ENCODE data around the gene TLR9. TPM values are rescaled to one million over a fixed set of nuclear protein-coding genes. Genes with fewer than 3 reads are reported as not detected.

The TLR9 gene
- total and polyA plus RNA-seq, 4 experiments from 2014 or later = 2.3 to 3.0 TPM; not detected in 2

DNA sequence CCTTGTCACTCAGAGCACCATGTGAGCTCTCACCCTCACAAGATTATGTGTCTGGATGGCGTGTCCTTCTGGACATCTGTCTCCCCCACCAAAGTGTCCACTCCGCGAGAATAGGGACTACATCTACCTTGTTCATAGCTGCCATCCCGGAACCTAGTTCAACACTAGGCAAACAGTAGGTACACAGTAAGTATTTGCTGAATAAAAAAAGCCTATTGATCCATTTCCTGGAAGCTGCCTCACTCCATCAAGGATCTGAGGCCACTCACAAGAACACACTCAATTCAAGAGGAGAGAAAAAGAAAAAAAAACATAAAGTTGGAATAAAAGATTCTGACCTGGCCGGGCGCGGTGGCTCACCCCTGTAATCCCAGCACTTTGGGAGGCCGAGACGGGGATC, 38.7 kb downstream of the TLR9 start:
- Mint-ChIP-seq H3K27me3 (no peaks in the 10 kb centered on the region), H3K4me3 (no peak overlapping the region), H3K36me3 (no peaks in the 10 kb centered on the region), H3K4me1 (peaks cover 3 to 18% (median 12%) of the 10 kb centered on the region in 4 donors), H3K9me3 (no peaks in the 10 kb centered on the region), H3K27ac (no peak overlapping the region)
- peaks cover 10% of the 10 kb centered on the region for H3K4me1 ChIP-seq (ENCODE audit: insufficient read depth, low read length)
- H3K9me3 ChIP-seq (ENCODE audit: control insufficient read depth in 1 of 2, low read length in 2 of 2) = no peaks in the 10 kb centered on the region
- ChIA-PET CTCF (ENCODE audit: partially characterized antibody) (no interaction called here), POLR2A (ENCODE audit: partially characterized antibody) (no interaction called here)
- intact Hi-C loops (cut with micrococcal nuclease) = no loop called here
- H3K36me3 ChIP-seq (ENCODE audit: insufficient read depth, low read length) = no peaks in the 10 kb centered on the region
- H3K27me3 ChIP-seq (ENCODE audit: insufficient read depth, low read length) = no peaks in the 10 kb centered on the region
- H3K27ac ChIP-seq (ENCODE audit: low read depth, low read length) = no peak overlapping the region
- no peak overlapping the region for H3K4me3 ChIP-seq (ENCODE audit: low read length in 2 of 2)
- no peak for DNase-seq

DNA sequence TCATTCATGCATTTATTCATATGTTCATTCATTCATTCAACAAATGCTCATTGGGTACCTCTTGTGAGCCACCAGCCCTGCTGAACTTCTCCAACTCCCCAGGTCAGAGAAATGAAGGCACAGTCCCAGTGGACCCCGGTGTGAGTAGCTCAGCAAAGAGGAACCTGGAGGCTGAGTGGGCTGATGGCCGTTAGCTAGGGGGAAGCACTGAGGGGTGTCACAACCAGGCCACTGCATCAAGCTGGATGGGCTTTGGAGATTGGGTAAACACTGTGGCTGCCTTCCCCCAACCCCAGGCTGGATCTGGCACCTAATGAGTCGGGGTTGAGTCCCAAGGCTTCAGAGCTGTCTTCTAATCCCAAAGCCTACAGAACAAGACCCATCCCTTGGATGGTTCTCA, 39.6 kb downstream of the TLR9 start:
- POLR2A ChIA-PET (ENCODE audit: partially characterized antibody) = no interaction called here
- CTCF ChIA-PET (ENCODE audit: partially characterized antibody) = no interaction called here
- intact Hi-C loops (cut with micrococcal nuclease) = no loop called here
- H3K4me1 ChIP-seq (ENCODE audit: insufficient read depth, low read length) = peaks cover 15% of the 10 kb centered on the region
- no peaks in the 10 kb centered on the region for H3K9me3 ChIP-seq (ENCODE audit: control insufficient read depth in 1 of 2, low read length in 2 of 2)
- H3K27me3 ChIP-seq (ENCODE audit: insufficient read depth, low read length) = no peaks in the 10 kb centered on the region
- no peak for DNase-seq
- H3K36me3 ChIP-seq (ENCODE audit: insufficient read depth, low read length) = no peaks in the 10 kb centered on the region
- Mint-ChIP-seq H3K36me3 (no peaks in the 10 kb centered on the region), H3K4me3 (no peak overlapping the region), H3K4me1 (peaks cover 3 to 23% (median 13%) of the 10 kb centered on the region in 4 donors), H3K27ac (no peak overlapping the region), H3K9me3 (no peaks in the 10 kb centered on the region), H3K27me3 (no peaks in the 10 kb centered on the region)
- H3K4me3 ChIP-seq (ENCODE audit: low read length in 2 of 2) = no peak overlapping the region
- no peak overlapping the region for H3K27ac ChIP-seq (ENCODE audit: low read depth, low read length)

DNA sequence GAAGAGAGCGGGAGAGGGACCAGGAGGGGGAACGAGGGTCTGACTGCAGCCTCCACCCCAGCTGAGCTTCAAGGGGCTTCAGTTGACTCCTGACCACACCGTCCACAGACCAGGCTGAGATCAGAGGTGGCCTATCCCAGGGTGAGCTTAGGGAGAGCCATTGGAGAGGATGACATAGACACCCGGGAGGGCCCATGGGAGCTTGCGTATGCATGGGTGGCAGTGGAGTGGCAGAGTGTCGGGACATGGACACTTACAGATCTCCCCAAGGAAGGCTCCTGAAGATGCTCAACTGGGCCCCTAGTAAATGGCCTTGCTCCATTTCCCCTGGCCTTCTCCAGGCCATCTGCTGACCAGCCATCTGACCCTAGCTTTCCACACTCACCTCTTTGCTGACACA, 40.1 kb downstream of the TLR9 start:
- intact Hi-C loops (cut with micrococcal nuclease) = no loop called here
- H3K4me1 Mint-ChIP-seq = peaks cover 3 to 23% (median 14%) of the 10 kb centered on the region in 4 donors
- H3K27me3 Mint-ChIP-seq = no peaks in the 10 kb centered on the region
- H3K9me3 ChIP-seq (ENCODE audit: control insufficient read depth in 1 of 2, low read length in 2 of 2) = no peaks in the 10 kb centered on the region
- CTCF ChIA-PET (ENCODE audit: partially characterized antibody) = no interaction called here
- no peak overlapping the region for H3K4me3 Mint-ChIP-seq
- H3K36me3 Mint-ChIP-seq = no peaks in the 10 kb centered on the region
- H3K9me3 Mint-ChIP-seq = no peaks in the 10 kb centered on the region
- no peaks in the 10 kb centered on the region for H3K27me3 ChIP-seq (ENCODE audit: insufficient read depth, low read length)
- peaks cover 15% of the 10 kb centered on the region for H3K4me1 ChIP-seq (ENCODE audit: insufficient read depth, low read length)
- no peak for DNase-seq
- no peak overlapping the region for H3K27ac Mint-ChIP-seq
- no peaks in the 10 kb centered on the region for H3K36me3 ChIP-seq (ENCODE audit: insufficient read depth, low read length)
- no peak overlapping the region for H3K4me3 ChIP-seq (ENCODE audit: low read length in 2 of 2)
- no peak overlapping the region for H3K27ac ChIP-seq (ENCODE audit: low read depth, low read length)
- POLR2A ChIA-PET (ENCODE audit: partially characterized antibody) = no interaction called here

DNA sequence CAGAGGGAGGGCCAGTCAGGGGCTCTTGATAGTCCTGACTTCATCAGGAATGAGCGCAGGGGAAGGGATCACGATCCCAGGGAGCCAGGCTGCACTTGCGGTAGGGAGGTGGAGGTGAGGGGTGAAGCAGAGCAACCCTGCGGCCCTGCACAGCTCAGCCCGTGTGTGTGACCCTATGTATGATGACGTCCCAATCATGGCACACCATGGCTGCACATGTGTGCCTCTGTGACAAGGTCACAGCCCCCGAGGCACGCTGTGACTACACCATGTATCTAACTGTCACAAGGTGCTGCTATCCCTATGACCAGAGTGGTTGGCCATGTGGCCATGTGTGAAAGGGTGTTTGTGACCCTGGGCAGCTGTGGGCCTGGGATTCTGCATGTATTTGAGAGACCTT, 40.8 kb downstream of the TLR9 start:
- H3K36me3 ChIP-seq (ENCODE audit: insufficient read depth, low read length) = no peaks in the 10 kb centered on the region
- no peak overlapping the region for H3K27ac ChIP-seq (ENCODE audit: low read depth, low read length)
- DNase-seq = no peak
- no peak overlapping the region for H3K4me3 ChIP-seq (ENCODE audit: low read length in 2 of 2)
- no peak overlapping the region for H3K4me3 Mint-ChIP-seq
- H3K27me3 Mint-ChIP-seq = no peaks in the 10 kb centered on the region
- H3K36me3 Mint-ChIP-seq = no peaks in the 10 kb centered on the region
- ChIA-PET POLR2A (ENCODE audit: partially characterized antibody) (no interaction called here), CTCF (ENCODE audit: partially characterized antibody) (no interaction called here)
- no peaks in the 10 kb centered on the region for H3K9me3 ChIP-seq (ENCODE audit: control insufficient read depth in 1 of 2, low read length in 2 of 2)
- intact Hi-C loops (cut with micrococcal nuclease) = no loop called here
- peak overlapping the region in 1 of 7 donors; percentile 3 for H3K27ac Mint-ChIP-seq
- H3K4me1 Mint-ChIP-seq = peaks cover 3 to 23% (median 14%) of the 10 kb centered on the region in 4 donors
- H3K27me3 ChIP-seq (ENCODE audit: insufficient read depth, low read length) = no peaks in the 10 kb centered on the region
- H3K9me3 Mint-ChIP-seq = no peaks in the 10 kb centered on the region
- peaks cover 15% of the 10 kb centered on the region for H3K4me1 ChIP-seq (ENCODE audit: insufficient read depth, low read length)

DNA sequence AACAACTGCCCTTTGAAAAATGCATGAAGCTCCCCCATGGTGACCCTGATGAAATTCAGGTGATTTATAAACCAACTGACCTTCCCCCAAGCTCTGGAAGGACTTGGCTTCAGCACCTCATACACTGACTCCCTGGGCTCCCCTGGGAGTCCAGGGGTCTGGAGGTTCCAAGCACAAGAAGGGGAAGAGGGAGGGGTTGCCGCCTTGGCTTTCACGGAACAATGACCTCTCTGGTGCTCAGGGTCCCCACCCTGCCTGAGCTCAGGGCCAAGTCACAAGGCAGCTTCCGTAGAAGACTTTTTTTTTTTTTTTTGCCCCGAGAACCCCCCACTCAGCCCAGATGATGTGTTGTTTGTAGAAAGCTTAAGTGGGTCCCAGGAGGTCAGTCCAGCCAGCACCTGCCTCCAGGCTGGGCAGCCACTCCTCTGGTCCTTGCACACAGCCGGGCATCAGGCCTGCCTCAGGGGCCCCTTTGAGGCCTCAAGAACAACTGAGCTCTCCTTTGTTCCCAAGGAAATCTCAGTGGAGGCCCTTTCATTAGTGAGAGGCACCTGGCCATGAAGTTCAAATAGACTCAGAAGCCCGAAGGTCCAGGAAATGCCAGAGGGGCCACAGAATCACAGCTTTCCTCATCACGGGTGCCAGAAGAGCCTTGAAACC, 41.5 kb downstream of the TLR9 start:
- H3K36me3 ChIP-seq (ENCODE audit: insufficient read depth, low read length) = no peaks in the 10 kb centered on the region
- peaks cover 15% of the 10 kb centered on the region for H3K4me1 ChIP-seq (ENCODE audit: insufficient read depth, low read length)
- no peaks in the 10 kb centered on the region for H3K27me3 ChIP-seq (ENCODE audit: insufficient read depth, low read length)
- Mint-ChIP-seq H3K4me1 (peaks cover 2 to 20% (median 11%) of the 10 kb centered on the region in 4 donors), H3K4me3 (no peak overlapping the region), H3K36me3 (no peaks in the 10 kb centered on the region), H3K27ac (peak overlapping the region in 1 of 7 donors; percentile 3), H3K27me3 (no peaks in the 10 kb centered on the region), H3K9me3 (no peaks in the 10 kb centered on the region)
- no peak overlapping the region for H3K4me3 ChIP-seq (ENCODE audit: low read length in 2 of 2)
- DNase-seq = no peak
- no peak overlapping the region for H3K27ac ChIP-seq (ENCODE audit: low read depth, low read length)
- intact Hi-C loops (cut with micrococcal nuclease) = no loop called here
- ChIA-PET POLR2A (ENCODE audit: partially characterized antibody) (interaction anchor here (0.7 kb wide), 1 partner anchor 48 kb away, joined by 3 read pairs; no protein-coding TSS in a partner anchor), CTCF (ENCODE audit: partially characterized antibody) (no interaction called here)
- H3K9me3 ChIP-seq (ENCODE audit: control insufficient read depth in 1 of 2, low read length in 2 of 2) = no peaks in the 10 kb centered on the region

DNA sequence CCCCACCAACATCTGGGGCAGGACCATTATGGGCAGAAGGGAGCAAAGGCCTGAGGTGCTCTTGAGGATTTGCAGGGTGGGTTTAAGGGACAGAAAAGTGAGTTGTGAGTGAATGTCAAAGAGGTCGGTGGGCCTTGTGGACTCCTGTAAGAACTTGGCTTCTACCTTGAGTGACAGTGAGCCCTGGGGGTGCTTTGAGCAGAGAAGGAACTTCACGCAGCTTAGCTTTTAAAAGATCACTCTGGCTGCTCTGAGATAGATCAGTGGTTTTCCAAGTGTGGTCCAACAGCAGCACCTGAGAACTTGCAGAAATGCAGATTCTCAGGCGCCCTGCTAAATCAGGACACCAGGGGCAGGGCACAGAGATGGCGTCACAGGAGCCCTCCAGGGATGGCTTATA, 42.8 kb downstream of the TLR9 start:
- Histone ChIP-seq H3K4me3 (ENCODE audit: low read length in 2 of 2) (no peak overlapping the region), H3K4me1 (ENCODE audit: insufficient read depth, low read length) (peaks cover 15% of the 10 kb centered on the region), H3K27me3 (ENCODE audit: insufficient read depth, low read length) (no peaks in the 10 kb centered on the region), H3K9me3 (ENCODE audit: control insufficient read depth in 1 of 2, low read length in 2 of 2) (no peaks in the 10 kb centered on the region), H3K36me3 (ENCODE audit: insufficient read depth, low read length) (no peaks in the 10 kb centered on the region), H3K27ac (ENCODE audit: low read depth, low read length) (no peak overlapping the region)
- ChIA-PET POLR2A (ENCODE audit: partially characterized antibody) (interaction anchor here (1.8 kb wide), 1 partner anchor 28 kb away, joined by 4 read pairs; no protein-coding TSS in a partner anchor), CTCF (ENCODE audit: partially characterized antibody) (no interaction called here)
- H3K4me1 Mint-ChIP-seq = peaks cover 2 to 18% (median 10%) of the 10 kb centered on the region in 4 donors
- no peaks in the 10 kb centered on the region for H3K36me3 Mint-ChIP-seq
- H3K27me3 Mint-ChIP-seq = no peaks in the 10 kb centered on the region
- H3K9me3 Mint-ChIP-seq = no peaks in the 10 kb centered on the region
- DNase-seq = no peak
- H3K27ac Mint-ChIP-seq = peak overlapping the region in 2 of 7 donors; percentile 42 to 52
- H3K4me3 Mint-ChIP-seq = peak overlapping the region in 1 of 8 donors; percentile 41
- intact Hi-C loops (cut with micrococcal nuclease) = no loop called here

DNA sequence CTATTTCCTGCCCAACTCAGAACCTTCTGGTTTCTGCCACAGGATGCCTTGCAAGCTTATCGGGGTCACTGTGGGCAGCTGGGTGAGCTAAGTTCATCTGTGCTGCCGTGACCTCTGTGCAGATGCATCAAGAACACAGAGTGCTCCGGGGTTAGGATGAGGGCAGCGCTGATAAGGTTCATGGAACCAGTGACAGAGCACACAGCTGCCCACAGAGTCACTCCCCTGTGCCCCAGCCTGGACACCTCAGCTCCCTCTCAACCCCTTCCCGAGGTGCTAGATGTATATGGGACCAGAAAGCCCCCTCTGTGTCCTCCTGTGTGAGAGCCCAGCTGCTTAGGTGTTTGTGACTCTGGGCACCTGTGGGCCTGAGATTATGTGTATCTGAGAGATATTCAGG, 43.2 kb downstream of the TLR9 start:
- H3K4me1 Mint-ChIP-seq = peaks cover 2 to 18% (median 10%) of the 10 kb centered on the region in 4 donors
- CTCF ChIA-PET (ENCODE audit: partially characterized antibody) = interaction anchor here (1.7 kb wide), 1 partner anchor 157 kb away, joined by 3 read pairs; no protein-coding TSS in a partner anchor
- Histone ChIP-seq H3K9me3 (ENCODE audit: control insufficient read depth in 1 of 2, low read length in 2 of 2) (no peaks in the 10 kb centered on the region), H3K27me3 (ENCODE audit: insufficient read depth, low read length) (no peaks in the 10 kb centered on the region), H3K4me1 (ENCODE audit: insufficient read depth, low read length) (peaks cover 15% of the 10 kb centered on the region), H3K4me3 (ENCODE audit: low read length in 2 of 2) (no peak overlapping the region), H3K36me3 (ENCODE audit: insufficient read depth, low read length) (no peaks in the 10 kb centered on the region), H3K27ac (ENCODE audit: low read depth, low read length) (no peak overlapping the region)
- POLR2A ChIA-PET (ENCODE audit: partially characterized antibody) = interaction anchor here (1.4 to 1.8 kb wide), 2 partner anchors 15 to 27 kb away, joined by 3 to 4 read pairs; no protein-coding TSS in a partner anchor
- DNase-seq = peak in 1 of 5 donors; percentile 12
- peak overlapping the region in 1 of 8 donors; percentile 41 for H3K4me3 Mint-ChIP-seq
- no peaks in the 10 kb centered on the region for H3K27me3 Mint-ChIP-seq
- H3K36me3 Mint-ChIP-seq = no peaks in the 10 kb centered on the region
- H3K9me3 Mint-ChIP-seq = no peaks in the 10 kb centered on the region
- intact Hi-C loops (cut with micrococcal nuclease) = no loop called here
- peak overlapping the region in 4 of 7 donors; percentile 29 to 63 (median 38) for H3K27ac Mint-ChIP-seq

Data from CD4-positive, alpha-beta memory T cell (primary cell).